ENCODE data around the gene TOX3.

The TOX3 gene

DNA sequence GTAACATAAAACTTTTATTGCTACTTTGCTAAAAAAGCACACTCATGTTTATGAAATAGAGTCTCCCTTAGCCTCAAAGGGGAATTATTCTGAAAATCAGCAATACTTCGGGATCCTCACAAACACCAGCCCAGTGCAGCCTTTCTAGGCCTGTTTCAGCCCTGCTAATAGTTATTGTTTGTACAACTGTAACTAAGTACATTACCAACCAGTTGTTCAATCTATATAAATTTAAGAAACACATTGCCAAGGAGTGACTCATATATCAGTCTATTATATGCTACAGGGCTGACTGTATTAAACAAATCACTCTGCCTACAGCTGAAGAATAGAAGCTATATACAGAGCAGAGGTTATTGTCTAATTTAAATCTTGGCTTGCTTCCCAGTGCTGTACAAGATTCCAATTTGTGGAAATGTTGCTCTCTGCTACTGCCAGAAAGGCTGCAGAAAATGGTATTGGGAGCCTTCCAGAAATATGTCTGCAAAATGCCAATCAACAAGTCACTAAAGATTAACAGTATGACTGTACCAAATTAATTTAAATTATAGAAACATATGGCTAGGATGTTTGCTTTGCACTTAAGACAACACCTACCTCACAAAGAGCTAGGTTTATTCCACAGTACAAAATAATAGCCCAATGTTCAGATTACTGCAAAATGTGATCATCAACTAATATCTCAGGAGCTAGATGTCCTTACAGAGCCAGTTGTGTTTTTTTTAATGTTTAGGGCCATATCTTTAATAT, 49.7 kb downstream of the TOX3 start (continued):
- TF ChIP-seq, protein P1, sequence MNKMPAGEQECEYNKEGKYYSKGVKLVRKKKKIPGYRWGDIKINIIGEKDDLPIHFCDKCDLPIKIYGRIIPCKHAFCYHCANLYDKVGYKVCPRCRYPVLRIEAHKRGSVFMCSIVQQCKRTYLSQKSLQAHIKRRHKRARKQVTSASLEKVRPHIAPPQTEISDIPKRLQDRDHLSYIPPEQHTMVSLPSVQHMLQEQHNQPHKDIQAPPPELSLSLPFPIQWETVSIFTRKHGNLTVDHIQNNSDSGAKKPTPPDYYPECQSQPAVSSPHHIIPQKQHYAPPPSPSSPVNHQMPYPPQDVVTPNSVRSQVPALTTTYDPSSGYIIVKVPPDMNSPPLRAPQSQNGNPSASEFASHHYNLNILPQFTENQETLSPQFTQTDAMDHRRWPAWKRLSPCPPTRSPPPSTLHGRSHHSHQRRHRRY (tag by site-specific recombination; IDR thresholded peaks at IDR 0.05) = no peak
- TF ChIP-seq ZNF501 (tag by site-specific recombination; IDR thresholded peaks at IDR 0.05) (no peak), IKZF3 (tag by site-specific recombination; IDR thresholded peaks at IDR 0.05) (peak; percentile 52; the same call in 1 of the 2 replicates), ZXDB (tag by site-specific recombination; IDR thresholded peaks at IDR 0.05) (peak; percentile 64; the same call in 1 of the 2 replicates), MZF1 (tag by site-specific recombination; IDR thresholded peaks at IDR 0.05; ENCODE audit: borderline replicate concordance) (peak; percentile 71; the same call in 1 of the 2 replicates), ZNF423 (tag by site-specific recombination; IDR thresholded peaks at IDR 0.05) (no peak), ZNF571 (tag by site-specific recombination; IDR thresholded peaks at IDR 0.05) (no peak), ZNF16 (tag by site-specific recombination; IDR thresholded peaks at IDR 0.05; ENCODE audit: low read depth) (no peak), KLF10 (tag by site-specific recombination; IDR thresholded peaks at IDR 0.05) (peak; percentile 25; the same call in 1 of the 2 replicates), ZNF791 (tag by site-specific recombination; IDR thresholded peaks at IDR 0.05) (no peak), BCL11A (tag by site-specific recombination; IDR thresholded peaks at IDR 0.05; ENCODE audit: low read depth) (no peak), ZNF830 (tag by site-specific recombination; IDR thresholded peaks at IDR 0.05; ENCODE audit: low read depth) (no peak), ZNF140 (tag by site-specific recombination; IDR thresholded peaks at IDR 0.05) (no peak), ZSCAN30 (tag by site-specific recombination; IDR thresholded peaks at IDR 0.05) (peak; percentile 48; the same call in 1 of the 2 replicates), TCF7L2 (IDR thresholded peaks at IDR 0.05; ENCODE audit: borderline replicate concordance, low read depth, low read length) (no peak), OVOL3 (tag by site-specific recombination; IDR thresholded peaks at IDR 0.05) (peak; percentile 49; the same call in 1 of the 2 replicates), FEZF1 (tag by site-specific recombination; IDR thresholded peaks at IDR 0.05) (peak; percentile 85), ZNF394 (tag by site-specific recombination; IDR thresholded peaks at IDR 0.05; ENCODE audit: borderline replicate concordance) (no peak), ZEB2 (tag by site-specific recombination; IDR thresholded peaks at IDR 0.05) (peak; percentile 85), ZNF335 (tag by site-specific recombination; conservative IDR thresholded peaks at IDR 0.05) (no peak), ZNF146 (tag by site-specific recombination; IDR thresholded peaks at IDR 0.05) (no peak), ZNF157 (tag by site-specific recombination; IDR thresholded peaks at IDR 0.05) (no peak), GFI1B (tag by site-specific recombination; IDR thresholded peaks at IDR 0.05) (0 out of 2 replicates have a peak, but pooled peaks have one; percentile 49)
- TF ChIP-seq, protein P2, sequence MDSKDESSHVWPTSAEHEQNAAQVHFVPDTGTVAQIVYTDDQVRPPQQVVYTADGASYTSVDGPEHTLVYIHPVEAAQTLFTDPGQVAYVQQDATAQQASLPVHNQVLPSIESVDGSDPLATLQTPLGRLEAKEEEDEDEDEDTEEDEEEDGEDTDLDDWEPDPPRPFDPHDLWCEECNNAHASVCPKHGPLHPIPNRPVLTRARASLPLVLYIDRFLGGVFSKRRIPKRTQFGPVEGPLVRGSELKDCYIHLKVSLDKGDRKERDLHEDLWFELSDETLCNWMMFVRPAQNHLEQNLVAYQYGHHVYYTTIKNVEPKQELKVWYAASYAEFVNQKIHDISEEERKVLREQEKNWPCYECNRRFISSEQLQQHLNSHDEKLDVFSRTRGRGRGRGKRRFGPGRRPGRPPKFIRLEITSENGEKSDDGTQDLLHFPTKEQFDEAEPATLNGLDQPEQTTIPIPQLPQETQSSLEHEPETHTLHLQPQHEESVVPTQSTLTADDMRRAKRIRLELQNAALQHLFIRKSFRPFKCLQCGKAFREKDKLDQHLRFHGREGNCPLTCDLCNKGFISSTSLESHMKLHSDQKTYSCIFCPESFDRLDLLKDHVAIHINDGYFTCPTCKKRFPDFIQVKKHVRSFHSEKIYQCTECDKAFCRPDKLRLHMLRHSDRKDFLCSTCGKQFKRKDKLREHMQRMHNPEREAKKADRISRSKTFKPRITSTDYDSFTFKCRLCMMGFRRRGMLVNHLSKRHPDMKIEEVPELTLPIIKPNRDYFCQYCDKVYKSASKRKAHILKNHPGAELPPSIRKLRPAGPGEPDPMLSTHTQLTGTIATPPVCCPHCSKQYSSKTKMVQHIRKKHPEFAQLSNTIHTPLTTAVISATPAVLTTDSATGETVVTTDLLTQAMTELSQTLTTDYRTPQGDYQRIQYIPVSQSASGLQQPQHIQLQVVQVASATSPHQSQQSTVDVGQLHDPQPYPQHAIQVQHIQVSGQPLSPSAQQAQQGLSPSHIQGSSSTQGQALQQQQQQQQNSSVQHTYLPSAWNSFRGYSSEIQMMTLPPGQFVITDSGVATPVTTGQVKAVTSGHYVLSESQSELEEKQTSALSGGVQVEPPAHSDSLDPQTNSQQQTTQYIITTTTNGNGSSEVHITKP (tag by site-specific recombination; IDR thresholded peaks at IDR 0.05) = no peak
- TF ChIP-seq, protein P3, sequence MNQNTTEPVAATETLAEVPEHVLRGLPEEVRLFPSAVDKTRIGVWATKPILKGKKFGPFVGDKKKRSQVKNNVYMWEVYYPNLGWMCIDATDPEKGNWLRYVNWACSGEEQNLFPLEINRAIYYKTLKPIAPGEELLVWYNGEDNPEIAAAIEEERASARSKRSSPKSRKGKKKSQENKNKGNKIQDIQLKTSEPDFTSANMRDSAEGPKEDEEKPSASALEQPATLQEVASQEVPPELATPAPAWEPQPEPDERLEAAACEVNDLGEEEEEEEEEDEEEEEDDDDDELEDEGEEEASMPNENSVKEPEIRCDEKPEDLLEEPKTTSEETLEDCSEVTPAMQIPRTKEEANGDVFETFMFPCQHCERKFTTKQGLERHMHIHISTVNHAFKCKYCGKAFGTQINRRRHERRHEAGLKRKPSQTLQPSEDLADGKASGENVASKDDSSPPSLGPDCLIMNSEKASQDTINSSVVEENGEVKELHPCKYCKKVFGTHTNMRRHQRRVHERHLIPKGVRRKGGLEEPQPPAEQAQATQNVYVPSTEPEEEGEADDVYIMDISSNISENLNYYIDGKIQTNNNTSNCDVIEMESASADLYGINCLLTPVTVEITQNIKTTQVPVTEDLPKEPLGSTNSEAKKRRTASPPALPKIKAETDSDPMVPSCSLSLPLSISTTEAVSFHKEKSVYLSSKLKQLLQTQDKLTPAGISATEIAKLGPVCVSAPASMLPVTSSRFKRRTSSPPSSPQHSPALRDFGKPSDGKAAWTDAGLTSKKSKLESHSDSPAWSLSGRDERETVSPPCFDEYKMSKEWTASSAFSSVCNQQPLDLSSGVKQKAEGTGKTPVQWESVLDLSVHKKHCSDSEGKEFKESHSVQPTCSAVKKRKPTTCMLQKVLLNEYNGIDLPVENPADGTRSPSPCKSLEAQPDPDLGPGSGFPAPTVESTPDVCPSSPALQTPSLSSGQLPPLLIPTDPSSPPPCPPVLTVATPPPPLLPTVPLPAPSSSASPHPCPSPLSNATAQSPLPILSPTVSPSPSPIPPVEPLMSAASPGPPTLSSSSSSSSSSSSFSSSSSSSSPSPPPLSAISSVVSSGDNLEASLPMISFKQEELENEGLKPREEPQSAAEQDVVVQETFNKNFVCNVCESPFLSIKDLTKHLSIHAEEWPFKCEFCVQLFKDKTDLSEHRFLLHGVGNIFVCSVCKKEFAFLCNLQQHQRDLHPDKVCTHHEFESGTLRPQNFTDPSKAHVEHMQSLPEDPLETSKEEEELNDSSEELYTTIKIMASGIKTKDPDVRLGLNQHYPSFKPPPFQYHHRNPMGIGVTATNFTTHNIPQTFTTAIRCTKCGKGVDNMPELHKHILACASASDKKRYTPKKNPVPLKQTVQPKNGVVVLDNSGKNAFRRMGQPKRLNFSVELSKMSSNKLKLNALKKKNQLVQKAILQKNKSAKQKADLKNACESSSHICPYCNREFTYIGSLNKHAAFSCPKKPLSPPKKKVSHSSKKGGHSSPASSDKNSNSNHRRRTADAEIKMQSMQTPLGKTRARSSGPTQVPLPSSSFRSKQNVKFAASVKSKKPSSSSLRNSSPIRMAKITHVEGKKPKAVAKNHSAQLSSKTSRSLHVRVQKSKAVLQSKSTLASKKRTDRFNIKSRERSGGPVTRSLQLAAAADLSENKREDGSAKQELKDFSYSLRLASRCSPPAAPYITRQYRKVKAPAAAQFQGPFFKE (tag by site-specific recombination; IDR thresholded peaks at IDR 0.05; ENCODE audit: borderline replicate concordance) = no peak
- TF ChIP-seq, protein P4, sequence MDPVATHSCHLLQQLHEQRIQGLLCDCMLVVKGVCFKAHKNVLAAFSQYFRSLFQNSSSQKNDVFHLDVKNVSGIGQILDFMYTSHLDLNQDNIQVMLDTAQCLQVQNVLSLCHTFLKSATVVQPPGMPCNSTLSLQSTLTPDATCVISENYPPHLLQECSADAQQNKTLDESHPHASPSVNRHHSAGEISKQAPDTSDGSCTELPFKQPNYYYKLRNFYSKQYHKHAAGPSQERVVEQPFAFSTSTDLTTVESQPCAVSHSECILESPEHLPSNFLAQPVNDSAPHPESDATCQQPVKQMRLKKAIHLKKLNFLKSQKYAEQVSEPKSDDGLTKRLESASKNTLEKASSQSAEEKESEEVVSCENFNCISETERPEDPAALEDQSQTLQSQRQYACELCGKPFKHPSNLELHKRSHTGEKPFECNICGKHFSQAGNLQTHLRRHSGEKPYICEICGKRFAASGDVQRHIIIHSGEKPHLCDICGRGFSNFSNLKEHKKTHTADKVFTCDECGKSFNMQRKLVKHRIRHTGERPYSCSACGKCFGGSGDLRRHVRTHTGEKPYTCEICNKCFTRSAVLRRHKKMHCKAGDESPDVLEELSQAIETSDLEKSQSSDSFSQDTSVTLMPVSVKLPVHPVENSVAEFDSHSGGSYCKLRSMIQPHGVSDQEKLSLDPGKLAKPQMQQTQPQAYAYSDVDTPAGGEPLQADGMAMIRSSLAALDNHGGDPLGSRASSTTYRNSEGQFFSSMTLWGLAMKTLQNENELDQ (tag by site-specific recombination; IDR thresholded peaks at IDR 0.05; ENCODE audit: low read depth) = no peak
- TF ChIP-seq, protein P5, sequence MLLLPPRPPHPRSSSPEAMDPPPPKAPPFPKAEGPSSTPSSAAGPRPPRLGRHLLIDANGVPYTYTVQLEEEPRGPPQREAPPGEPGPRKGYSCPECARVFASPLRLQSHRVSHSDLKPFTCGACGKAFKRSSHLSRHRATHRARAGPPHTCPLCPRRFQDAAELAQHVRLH (tag by site-specific recombination; IDR thresholded peaks at IDR 0.05) = peak; percentile 11; the same call in 1 of the 2 replicates

Data from HEK293 (cell line).